Inferior parietal cortex (tissue), 1 donor: Measurements from ENCODE around the gene PI16.
"Not testable (repeated sequence)": the region's sequence is repeated elsewhere in the genome, so short reads cannot be mapped to it uniquely, and the experiment has no call there.

Source experiments
- DNase-seq: peaks from one replicate; pipeline ENCODE4 v3.0.0-alpha.2; 2016; ENCODE audit errors: extremely low spot score

The PI16 gene

DNA sequence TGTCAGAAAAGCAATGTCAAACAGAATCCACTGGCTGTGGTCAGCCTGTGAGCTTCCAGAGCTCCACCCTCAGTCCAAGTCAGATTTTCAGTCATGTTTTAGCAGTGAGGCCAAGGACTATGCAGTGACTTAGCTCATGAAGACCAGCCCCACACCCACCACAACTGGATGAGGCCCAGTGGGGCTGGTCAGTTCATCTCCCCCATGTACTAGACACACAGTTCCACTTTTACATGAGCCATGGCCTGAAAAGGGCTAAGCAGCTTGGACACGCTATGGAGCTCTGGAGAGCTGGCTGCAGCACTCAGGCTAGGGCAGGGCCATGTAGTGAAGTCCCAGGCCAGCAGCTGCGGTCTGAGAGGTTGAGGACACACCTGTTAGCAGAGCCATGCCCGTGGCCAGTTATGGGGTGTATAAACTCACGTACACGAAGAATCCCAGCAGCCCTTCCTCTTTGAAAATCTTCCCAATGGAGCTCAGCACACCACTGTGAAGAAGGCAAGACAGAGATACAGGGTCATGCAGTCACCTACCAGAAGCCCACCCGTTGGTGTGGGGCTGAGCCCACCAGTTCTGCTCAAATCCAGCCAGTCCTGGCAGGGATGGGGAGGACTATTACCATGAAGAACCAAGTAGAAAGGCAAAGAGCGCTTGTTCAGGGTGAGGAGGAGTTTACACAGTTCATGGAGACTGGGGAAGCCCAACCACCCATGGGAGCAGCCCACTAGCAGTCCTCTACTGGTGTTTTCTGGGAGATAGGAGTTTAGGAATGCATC lies 20.9 kb downstream of the PI16 start:
- DNase-seq = no peak

DNA sequence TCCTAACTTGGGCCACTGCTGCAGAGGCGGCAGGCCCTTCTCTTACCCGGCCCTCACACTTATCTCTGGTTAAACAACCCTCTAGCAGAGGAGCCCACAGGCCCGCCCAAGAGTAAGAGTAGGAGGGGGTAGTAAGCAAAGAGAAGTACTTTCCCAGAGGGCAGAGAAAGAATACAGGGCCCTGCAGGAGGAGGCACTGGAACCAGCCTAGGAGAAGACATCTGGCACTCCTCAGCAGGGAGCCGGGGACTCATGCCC lies 21.4 kb downstream of the PI16 start:
- no peak for DNase-seq

DNA sequence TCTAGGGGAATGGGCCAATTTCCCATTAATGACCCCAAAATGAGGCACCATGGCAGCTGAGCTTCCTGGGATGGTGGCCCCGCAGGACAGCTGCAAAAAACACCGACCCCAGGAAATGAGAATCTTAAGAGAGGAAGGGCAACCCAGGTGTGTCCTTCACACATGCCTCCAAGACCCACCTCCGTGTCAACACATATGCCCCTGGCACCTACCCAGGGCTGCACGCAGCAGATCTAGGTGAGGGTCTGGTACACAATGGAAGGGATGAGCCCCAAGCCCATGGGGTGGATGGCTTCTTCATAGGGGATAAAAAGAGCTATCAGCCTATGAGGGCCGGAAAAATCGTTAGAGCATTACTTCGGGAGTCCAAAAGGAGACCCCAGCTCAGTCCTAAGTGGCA lies 22.0 kb downstream of the PI16 start:
- DNase-seq = no peak

DNA sequence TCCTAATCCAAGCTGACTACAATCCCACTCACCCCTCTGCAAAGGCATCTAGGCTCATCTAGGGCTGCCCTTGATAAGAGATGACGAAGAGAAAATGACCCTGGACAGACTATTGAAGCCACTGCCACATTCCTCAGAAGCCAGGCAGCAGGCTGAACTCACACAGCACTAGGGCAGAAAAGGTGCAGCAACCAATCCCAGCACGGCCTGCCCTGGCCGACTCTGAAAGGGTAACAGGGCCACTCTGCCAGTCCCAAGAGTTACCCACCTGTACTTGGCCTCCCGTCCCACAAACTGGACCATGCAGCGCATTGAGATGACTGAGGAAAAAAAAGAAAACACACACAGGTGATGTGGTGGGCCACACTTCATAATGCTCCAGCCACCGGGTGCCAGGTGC lies 22.4 kb downstream of the PI16 start:
- no peak for DNase-seq

DNA sequence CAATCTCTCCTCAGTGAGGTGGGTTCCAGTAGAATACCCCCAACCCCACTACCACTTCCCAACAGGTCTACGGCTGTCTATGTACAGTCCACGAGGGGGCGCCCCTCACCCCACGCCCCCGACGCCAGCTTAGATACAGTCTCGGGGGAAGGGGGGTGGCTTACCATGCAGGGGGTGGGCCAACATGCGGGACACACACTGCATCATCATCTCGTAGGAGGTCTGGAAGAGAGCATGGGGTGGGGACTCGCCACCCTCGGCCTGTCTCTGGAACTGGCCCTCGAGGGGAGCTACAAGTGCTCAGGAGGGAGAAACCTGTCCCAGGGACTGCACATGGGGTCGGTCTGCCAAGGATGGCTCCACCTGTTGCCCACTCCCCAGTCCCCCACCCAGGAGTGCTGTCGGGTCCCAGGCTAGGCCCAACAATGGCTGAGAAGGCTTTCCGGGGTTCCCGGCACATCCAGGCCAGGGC lies 23.0 kb downstream of the PI16 start:
- DNase-seq = no peak

DNA sequence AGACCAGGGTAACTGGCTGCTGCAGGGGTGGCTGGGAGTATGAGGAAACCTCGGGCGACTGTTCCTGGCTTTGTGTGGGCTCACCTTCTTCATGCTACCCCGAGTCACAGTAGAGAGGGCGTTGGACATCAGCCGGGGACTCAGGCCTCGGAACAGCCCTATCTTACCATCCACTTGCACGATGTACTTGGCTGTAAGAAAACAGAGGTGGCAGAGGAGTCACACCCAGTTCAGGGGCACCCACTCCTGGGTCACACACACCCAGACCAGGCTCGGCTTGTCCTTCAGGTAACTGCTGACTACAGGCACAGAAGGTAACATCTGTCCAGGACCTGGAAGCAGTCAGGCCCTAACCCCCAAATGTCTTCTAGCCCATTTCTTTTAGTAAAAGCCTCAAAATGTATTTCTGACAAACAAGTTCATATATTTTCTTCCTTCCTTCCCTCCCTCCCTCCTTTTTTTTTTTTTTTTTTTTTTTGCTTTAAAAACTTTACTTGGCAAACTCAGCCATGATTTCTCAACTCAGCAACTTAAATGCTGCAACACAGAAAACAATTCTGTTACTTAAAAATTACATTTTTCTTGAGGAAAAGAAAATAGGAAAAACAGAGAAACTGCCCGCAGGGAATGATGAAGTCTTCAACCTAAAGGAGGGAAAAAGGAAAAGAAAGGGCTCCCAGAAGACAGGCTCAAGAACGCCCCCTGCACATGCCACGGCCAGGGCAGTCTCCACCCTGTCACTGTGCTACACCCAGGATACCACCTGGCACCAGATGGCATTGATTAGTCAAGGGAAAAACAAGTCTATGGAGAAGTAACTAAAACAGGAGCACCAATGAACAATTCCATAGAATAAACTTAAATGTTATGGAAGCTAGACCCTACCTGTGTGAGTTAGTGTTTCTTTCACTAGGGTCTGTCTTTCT lies 24.1 kb downstream of the PI16 start:
- DNase-seq = no peak

DNA sequence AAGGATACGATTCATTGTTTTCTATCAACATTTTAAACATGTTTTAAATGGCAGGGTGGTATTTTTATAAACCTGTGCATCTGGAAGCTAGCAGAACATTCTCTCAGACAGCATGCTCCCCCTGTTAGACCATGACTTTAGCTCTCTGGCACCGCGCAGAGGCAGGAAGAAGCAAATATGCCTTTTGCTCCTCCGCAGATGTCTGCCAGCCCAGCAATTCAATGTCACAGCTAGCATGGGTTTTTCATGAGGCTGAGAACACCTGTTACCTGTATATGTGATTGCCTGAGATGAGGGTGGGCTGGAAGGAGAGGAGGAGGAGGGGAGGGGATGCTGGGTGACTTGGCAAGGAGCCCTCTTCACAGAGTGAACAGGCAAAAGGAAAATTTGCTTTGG lies 24.8 kb downstream of the PI16 start:
- DNase-seq = peak; percentile 82

DNA sequence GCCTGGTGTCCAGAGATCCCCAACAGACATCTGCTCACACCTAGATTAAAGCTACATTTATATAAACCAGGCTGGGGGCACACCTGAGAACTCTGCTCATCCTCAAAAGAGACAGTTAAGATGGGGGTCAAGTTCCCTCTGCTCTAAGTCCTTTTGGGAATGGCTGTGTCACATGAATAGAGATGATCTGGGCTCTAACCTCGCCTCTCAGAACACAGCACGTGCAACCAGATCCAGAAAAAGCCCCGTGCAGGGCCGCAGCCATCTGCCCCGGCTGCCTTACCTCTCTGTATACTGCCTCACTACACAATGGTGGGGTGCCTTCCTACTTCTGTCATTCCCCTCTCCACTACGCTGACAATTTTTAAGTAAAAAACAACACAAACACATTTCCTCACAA lies 25.6 kb downstream of the PI16 start:
- no peak for DNase-seq

DNA sequence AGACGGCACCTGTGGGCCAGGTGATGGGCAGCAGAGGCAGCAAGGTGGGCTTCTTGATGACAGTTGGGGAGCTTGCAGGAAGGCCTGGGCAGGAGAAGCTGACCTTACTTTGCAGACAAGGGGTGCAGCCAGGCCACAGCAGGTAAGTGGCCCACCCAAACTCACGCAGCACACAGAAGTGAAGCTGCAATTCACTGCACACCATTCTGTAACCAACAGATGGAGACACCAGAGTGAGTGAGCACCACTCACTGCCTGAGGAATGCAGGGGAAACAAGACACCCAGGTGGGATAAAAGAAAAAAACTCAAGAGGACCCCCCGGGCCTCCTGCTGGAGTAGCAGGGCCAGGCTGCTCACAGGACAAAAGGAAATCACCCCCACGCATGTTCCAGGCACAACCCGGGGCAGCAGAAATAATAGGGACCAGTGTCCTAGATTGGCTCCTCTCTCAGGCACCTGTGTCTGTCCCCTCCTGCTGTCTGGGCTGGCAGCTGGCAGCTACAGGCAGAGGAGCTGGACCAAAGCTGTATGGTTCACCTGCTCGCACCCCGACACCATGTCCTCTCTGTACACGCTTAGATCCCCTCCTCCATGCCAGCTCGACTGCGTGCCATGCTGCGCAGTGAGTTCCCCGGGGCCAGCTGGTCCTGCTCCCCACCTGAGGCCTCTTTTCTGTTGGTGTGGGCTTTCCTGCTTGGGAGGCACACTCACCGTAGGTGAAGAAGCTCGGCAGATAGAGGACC lies 26.5 kb downstream of the PI16 start:
- DNase-seq = no peak

DNA sequence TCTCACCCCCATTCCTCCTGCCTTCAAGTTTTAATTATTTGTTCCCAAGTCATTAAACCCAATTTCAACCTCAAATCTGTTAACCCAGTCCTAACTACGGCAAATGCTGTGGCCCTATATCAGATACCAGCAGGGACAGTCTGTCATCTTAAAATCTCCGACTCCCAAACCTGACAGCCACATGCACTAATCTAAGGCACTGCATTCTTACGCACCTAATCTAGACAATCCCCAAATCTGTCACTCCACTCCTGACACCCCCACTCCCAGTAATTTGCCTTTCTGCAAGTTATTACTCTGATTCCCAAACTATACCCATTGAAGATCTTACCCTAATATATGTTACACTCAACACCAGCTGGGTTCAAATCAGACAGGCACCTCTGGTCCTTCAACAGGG lies 29.0 kb downstream of the PI16 start:
- DNase-seq = no peak

DNA sequence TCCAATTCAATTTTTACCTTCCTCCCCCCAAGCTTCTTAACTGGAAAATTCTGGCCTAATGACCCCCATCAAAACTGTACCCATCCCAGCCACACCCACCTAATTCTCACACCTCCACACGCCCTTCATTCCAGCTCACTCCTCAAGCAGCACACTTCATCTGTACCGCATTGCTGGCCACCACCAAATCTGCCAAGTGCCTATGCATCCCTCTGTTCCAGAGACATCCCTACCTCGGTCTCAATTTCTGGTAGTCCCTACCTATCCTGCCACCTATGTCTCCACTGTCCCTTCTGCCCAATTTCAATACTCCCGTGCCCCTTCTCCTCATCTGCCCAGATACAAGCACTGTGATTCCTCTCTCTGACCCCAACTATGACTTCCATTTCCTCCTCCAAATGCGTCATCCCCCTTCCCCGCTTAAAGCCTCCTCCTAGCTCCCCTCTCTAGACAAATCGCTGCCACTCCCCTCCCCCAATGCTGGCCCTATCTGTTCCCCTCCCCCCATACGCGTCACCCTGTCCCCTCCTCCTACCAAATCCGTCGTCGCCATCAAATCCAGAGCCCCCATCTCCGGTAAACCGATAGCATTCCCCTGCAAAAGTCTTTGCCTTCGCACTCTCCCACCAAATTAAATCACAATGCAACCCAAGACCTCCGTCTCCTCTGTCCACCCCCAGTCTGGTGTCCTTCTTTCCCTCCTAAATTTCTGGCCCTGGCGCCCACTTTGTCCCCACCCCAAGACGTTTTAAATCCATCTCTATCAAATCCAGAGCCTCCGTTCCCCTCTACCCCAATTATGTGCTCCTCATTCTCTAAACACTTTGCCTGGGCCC lies 30.3 kb downstream of the PI16 start:
- DNase-seq = no peak

DNA sequence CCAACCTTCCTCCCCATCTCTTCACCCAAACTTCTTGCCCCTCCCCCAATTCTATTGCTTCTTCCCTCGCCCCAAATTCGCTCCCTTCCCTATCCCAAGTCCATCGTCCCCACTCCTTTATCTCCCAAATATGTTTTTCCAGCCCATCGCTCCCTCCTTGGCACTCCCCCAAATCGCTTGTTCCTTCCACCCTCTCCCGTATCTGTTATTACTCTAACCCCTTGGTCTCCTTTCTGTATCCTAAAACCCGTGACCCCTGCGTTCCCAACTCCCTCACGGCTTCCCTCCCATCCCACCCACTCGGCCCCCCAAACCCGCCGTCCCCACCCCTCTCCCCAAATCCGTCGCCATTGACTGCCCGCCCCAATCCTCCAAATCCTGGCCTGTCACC lies 30.9 kb downstream of the PI16 start:
- no peak for DNase-seq

DNA sequence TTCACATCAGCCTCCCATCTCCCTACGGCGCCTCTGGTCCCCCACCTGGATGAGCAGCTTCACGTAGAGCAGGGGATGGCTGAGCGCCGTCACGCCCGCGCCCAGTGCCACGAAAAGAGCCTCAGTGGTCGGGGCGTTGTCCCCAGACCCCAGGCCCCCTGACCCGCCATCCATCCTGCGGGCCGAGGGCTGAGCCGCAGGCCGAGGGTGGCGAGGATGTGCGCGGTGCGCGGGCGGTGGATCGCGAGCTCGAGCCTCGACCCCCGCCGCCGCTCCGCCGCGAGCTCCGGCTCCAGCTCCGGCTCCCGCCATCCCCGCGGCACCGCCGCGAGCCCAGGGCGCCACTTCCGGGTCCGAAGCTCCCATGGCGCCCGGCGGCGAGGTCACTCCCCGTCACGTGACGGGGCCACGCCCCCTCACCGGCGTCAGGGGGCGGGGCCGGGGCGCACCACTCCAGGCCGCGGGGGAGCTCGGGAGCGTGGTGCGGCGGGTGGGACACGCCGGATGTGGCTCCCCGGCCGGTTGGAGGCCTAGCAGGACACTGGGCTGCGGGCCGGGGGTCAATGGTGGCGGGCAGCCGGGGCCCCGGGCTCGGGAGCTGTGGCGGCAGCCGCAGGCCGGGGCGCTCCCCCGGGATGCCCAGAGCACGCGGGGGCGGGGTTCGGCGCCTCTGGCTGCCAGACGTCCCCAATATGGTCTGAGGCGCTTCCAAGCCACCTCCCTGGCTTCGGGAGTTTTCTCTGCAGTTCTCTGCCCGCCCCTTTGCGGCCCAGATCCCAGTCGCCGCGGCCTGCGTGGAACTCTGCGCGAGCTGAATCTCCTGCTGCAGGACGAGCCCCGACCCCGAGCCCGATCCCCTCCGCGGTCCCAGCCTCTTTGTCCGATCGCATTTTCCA lies 31.5 kb downstream of the PI16 start, which contains the start of gene MTCH1:
Gene MTCH1, minus strand, starts transcription at position 389 of the 896 bp plus-strand sequence. Its CDS starts 23 bp downstream, at position 366.
- peak; percentile 91 for DNase-seq

DNA sequence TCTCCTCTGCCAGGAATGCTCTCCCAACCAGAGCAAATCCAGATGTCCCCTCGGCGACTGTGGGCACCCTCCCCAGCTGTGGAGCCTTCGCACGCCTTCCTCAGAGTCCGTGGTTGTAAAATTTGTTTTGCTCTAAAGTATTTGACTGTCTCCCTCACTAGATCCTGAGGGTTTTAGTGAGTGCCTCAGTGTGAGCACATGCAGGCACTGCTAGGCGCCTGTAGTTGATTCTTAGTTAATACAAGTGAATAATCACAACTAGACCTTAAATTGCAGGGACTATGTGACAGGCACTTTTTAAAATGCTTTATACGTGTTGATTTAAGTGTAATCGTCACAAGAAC lies 32.1 kb downstream of the PI16 start:
- no peak for DNase-seq

DNA sequence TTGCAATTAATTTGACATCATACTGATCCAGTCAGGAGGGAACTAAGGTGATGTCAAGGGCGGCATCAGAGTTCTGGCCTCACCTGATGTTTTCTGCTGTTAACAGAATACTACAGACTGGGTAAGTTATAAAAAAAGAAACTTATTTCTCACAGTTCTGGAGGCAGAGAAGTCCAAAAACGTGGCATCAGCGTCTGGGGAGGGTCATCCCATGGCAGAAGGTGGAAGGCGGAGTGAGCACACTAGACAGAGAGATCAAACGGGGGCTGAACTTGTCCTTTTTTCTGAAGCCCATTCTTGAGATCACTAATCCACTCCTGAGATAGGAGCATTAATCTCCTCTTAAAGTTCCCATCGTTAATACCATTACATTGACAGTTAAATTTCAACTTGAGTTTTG lies 34.7 kb downstream of the PI16 start:
- DNase-seq = no peak

DNA sequence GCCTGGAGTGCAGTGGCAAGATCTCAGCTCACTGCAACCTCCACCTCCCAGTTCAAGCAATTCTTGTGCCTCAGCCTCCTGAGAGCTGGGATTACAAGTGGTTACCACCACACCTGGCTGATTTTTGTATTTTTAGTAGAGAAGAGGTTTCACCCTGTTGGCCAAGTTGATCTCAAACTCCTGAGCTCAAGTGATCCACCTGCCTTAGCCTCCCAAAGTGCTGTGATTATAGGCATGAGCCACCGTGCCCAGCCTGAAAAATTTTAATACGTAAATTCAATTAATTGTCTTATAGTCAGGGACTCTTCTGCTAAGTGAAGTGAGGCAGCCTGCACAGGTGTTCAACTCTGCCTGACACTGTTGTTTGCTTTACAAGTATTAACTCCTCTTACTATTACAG lies 35.9 kb downstream of the PI16 start:
- not testable (repeated sequence) for DNase-seq

DNA sequence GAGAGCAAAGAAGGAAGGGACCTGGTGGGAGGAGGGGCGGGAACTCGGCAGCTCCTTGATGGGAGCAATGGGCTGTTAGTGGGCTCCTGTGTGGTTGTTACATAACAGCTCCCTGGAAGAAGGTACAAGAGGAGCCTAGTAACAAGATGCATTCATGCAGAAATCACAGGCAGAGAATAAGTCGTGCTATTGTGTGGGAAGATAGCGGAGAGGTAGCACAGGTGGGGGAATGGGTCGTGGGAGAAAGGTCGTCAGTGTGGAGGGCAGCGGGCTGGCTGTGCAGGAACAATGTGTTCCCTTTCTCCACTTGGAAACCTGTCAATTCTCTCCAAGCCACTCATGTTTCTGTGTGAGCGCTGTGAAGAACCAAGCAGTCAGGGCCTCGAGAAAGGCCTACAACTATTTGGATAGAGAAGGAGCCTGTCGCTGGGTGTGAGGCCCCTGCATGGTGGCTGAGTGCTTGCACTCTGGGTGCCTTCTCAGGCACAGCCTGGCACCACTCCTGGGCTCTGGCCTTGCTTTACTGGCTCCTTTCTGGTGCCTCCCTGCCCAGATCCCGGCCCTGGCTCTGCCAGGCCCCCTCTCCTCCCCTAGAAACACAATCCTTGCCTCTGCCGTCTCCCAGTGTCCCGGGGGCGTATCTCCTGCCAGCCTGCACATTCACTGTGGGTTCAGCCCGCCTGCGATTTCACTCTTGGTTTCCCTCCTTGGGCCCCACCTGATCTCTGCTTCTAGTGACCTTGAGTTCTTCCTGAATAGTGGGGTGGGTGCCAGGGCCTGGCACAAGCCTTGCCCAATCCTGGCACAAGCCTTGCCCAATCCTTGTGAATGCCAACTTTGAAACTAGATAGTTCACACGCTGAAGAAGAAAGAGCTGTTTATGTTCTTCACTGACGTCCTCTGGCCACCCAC lies 43.5 kb downstream of the PI16 start:
- no peak for DNase-seq

DNA sequence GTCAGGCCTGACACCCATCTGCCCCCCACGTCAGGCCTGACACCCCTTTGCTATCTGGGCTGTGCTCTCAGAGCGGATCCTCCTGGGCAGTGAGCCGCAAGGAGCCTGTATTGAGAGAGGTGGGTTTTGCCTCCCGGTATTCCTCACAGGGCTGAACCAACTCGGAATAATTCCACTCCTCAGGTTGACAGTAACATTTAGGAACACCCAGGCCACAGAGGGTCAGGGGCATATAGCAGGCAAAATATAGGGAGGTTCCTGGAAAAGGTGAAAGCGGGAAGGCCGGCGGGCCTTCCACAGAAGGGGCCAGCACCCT lies 44.1 kb downstream of the PI16 start:
- DNase-seq = no peak

DNA sequence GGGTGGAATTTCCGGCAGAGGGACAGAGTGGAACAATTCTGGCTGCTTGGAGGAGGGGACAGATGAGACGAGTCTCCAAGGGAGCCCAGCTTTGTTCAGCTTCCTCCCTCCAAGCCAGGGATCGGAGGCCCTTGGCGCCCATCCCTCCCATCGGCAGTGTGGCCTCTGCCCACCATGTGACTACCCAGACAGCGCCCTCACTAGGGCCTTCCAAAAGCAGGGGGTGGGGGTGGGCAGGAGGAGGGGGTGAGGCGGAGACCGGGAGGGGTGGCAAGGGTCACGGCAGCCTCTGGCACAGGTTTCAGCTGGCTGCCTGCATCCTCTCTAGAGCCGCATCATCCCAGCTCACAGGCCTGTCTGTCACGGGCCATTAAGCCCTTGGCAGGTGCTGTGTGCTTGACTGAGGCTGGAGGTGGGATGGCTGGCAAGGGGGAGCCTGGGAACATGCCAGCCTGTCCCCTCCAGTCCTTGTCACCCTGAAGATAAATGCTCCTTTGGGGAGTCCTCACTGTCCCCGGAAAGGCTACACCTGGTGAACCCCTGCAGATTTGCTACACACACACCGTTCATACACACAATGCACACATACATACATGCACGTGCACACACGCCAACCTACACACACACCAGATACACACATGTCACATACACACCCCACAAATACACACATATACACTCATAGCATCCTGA lies 44.7 kb downstream of the PI16 start:
- DNase-seq = no peak
